HG03025 (cell line): ENCODE results near the gene HS3ST4.
"Not testable (repeated sequence)": the region's sequence is repeated elsewhere in the genome, so short reads cannot be mapped to it uniquely, and the experiment has no call there.

Source experiments
- ATAC-seq: cut with Tn5 transposase; IDR thresholded peaks from one replicate; pipeline ENCODE4 v1.9.1; 2021; ENCODE audit warnings: mild to moderate bottlenecking, moderate library complexity; ENCODE audit not compliant: unreplicated experiment, low FRiP score

HS3ST4 gene

GRCh38 chr16:26070302-26071100, 378.7 kb downstream of the HS3ST4 start:
- no peak for ATAC-seq

- no peak for ATAC-seq
Measured at GRCh38 chr16:26071101-26071866, 379.5 kb downstream of the HS3ST4 start.

GRCh38 chr16:26078716-26079355, 387.1 kb downstream of the HS3ST4 start:
- ATAC-seq = no peak

- no peak for ATAC-seq
Measured at GRCh38 chr16:26087091-26087490, 395.3 kb downstream of the HS3ST4 start.

GRCh38 chr16:26091511-26091910, 399.8 kb downstream of the HS3ST4 start:
- ATAC-seq = no peak

- not testable (repeated sequence) for ATAC-seq
Measured at GRCh38 chr16:26098206-26098605, 406.4 kb downstream of the HS3ST4 start.

- no peak for ATAC-seq
Measured at GRCh38 chr16:26102369-26102768, 410.6 kb downstream of the HS3ST4 start.

- ATAC-seq = no peak
Measured at GRCh38 chr16:26108836-26109505, 417.2 kb downstream of the HS3ST4 start.

GRCh38 chr16:26111900-26112299, 420.1 kb downstream of the HS3ST4 start:
- no peak for ATAC-seq

- no peak for ATAC-seq
Measured at GRCh38 chr16:26118575-26118974, 426.8 kb downstream of the HS3ST4 start.

- ATAC-seq = no peak
Measured at GRCh38 chr16:26120729-26121128, 429.0 kb downstream of the HS3ST4 start.

GRCh38 chr16:26128296-26128695, 436.5 kb downstream of the HS3ST4 start:
- no peak for ATAC-seq

GRCh38 chr16:26129997-26130396, 438.2 kb downstream of the HS3ST4 start:
- no peak for ATAC-seq

GRCh38 chr16:26133416-26134093, 441.8 kb downstream of the HS3ST4 start:
- no peak for ATAC-seq

GRCh38 chr16:26134588-26134987, 442.8 kb downstream of the HS3ST4 start:
- ATAC-seq = no peak

- no peak for ATAC-seq
Measured at GRCh38 chr16:26137956-26138355, 446.2 kb downstream of the HS3ST4 start.

GRCh38 chr16:26139091-26139490, 447.3 kb downstream of the HS3ST4 start:
- ATAC-seq = no peak

GRCh38 chr16:26139884-26140283, 448.1 kb downstream of the HS3ST4 start:
- ATAC-seq = no peak

GRCh38 chr16:26149364-26150190, 457.8 kb downstream of the HS3ST4 start:
- ATAC-seq = no peak
